Measurements from ENCODE around the gene RTN4RL2.

DNA sequence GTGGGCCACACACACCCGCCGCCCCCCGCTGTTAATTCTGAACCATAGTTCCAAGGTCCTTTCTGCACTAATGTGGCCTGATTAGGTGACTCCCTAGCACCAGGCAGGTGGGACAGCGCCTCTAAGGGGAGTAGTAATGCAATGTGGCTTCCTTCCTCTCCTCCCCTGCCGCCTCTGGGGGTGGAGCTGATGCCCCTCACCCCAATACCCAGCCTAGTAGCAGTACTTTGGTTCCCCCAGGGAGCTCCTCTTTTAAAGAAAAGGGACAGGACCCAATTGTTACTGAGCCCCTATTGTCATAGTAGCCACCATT is 14.4 kb downstream of the RTN4RL2 start:
- TF ChIP-seq, protein P1, sequence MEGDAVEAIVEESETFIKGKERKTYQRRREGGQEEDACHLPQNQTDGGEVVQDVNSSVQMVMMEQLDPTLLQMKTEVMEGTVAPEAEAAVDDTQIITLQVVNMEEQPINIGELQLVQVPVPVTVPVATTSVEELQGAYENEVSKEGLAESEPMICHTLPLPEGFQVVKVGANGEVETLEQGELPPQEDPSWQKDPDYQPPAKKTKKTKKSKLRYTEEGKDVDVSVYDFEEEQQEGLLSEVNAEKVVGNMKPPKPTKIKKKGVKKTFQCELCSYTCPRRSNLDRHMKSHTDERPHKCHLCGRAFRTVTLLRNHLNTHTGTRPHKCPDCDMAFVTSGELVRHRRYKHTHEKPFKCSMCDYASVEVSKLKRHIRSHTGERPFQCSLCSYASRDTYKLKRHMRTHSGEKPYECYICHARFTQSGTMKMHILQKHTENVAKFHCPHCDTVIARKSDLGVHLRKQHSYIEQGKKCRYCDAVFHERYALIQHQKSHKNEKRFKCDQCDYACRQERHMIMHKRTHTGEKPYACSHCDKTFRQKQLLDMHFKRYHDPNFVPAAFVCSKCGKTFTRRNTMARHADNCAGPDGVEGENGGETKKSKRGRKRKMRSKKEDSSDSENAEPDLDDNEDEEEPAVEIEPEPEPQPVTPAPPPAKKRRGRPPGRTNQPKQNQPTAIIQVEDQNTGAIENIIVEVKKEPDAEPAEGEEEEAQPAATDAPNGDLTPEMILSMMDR (IDR thresholded peaks at IDR 0.05), result no peak
- no peak for TF ChIP-seq POLR2AphosphoS5 (IDR thresholded peaks at IDR 0.05)

All from gastroesophageal sphincter (tissue), 3 donors.